SH-SY5Y (cell line): Measurements from ENCODE around the gene ZNF140.

ENCODE experiments used
- GATA2 ChIP-seq: IDR thresholded peaks from 2 replicates; pipeline ENCODE4 v1.6.1; 2011; ENCODE audit warnings: mild to moderate bottlenecking, low read depth, low read length
- GATA3 ChIP-seq: IDR thresholded peaks from 2 replicates; pipeline ENCODE4 v1.6.1; 2011; ENCODE audit warnings: low read depth, mild to moderate bottlenecking, low read length, moderate library complexity

The ZNF140 gene

GRCh38 chr12:133080368-133081158 lies at the start of gene ZNF140:
TSS of gene ZNF140 (plus strand) at chr12:133080923. CDS start at chr12:133081321, 398 bp downstream.
- no peak for TF ChIP-seq GATA3
- TF ChIP-seq GATA2, result no peak

GRCh38 chr12:133037207-133038005 lies 43.3 kb upstream of the ZNF140 start, which contains the start of gene ZNF84:
TSS of gene ZNF84 (plus strand) at chr12:133037509. CDS start at chr12:133041468, 3,959 bp downstream.
- TF ChIP-seq GATA3, result no peak
- no peak for TF ChIP-seq GATA2

GRCh38 chr12:133038118-133038709 lies 42.5 kb upstream of the ZNF140 start:
- no peak for TF ChIP-seq GATA3
- no peak for TF ChIP-seq GATA2

- TF ChIP-seq GATA2 (no peak), GATA3 (no peak)
Observed at GRCh38 chr12:133046698-133047097, 34.0 kb upstream of the ZNF140 start.

GRCh38 chr12:133057446-133057845 lies 23.3 kb upstream of the ZNF140 start:
- TF ChIP-seq GATA2 (no peak), GATA3 (no peak)

GRCh38 chr12:133058203-133059113 lies 22.3 kb upstream of the ZNF140 start:
- TF ChIP-seq GATA2 (no peak), GATA3 (no peak)

- TF ChIP-seq GATA2 (no peak), GATA3 (no peak)
Observed at GRCh38 chr12:133061954-133062353, 18.8 kb upstream of the ZNF140 start.

- TF ChIP-seq GATA2 (no peak), GATA3 (no peak)
Observed at GRCh38 chr12:133063556-133063955, 17.2 kb upstream of the ZNF140 start.

- TF ChIP-seq GATA3, result no peak
- TF ChIP-seq GATA2, result no peak
Observed at GRCh38 chr12:133073836-133074235, 6.9 kb upstream of the ZNF140 start.

- TF ChIP-seq GATA2, result no peak
- TF ChIP-seq GATA3, result no peak
Observed at GRCh38 chr12:133080026-133080367, 726 bp upstream of the ZNF140 start.

- TF ChIP-seq GATA3 (no peak), GATA2 (no peak)
Observed at GRCh38 chr12:133081159-133081780, 547 bp downstream of the ZNF140 start.

- no peak for TF ChIP-seq GATA2
- TF ChIP-seq GATA3, result no peak
Observed at GRCh38 chr12:133083345-133083744, 2.6 kb downstream of the ZNF140 start.

GRCh38 chr12:133105620-133106019 lies 24.9 kb downstream of the ZNF140 start:
- TF ChIP-seq GATA2 (no peak), GATA3 (no peak)

- TF ChIP-seq GATA3 (no peak), GATA2 (no peak)
Observed at GRCh38 chr12:133106253-133106652, 25.5 kb downstream of the ZNF140 start.
